ENCODE measurements around the gene CHID1. TPM values are rescaled to one million over a fixed set of nuclear protein-coding genes. Genes with fewer than 3 reads are reported as not detected.

Gene CHID1
- total RNA-seq, 4 donors from 2014 or later: 47.9 to 83.4 (median 65.8) TPM

GRCh38 chr11:856397-856796, 54.2 kb downstream of the CHID1 start:
- WGBS, 2 donors: 66 to 88% methylated on average over 7 to 8 of the region's 8 CpGs

GRCh38 chr11:855796-856195, 54.8 kb downstream of the CHID1 start:
- no peak overlapping the region for H3K4me3 ChIP-seq
- TF ChIP-seq EP300 (IDR thresholded peaks at IDR 0.05) (no peak), POLR2A (IDR thresholded peaks at IDR 0.05) (no peak), CTCF (IDR thresholded peaks at IDR 0.05) (no peak)
- H3K4me1 ChIP-seq: peaks cover 0 to 97% (median 17%) of the 10 kb centered on the region in 4 donors
- H3K36me3 ChIP-seq: peaks cover 0 to 23% (median 0%) of the 10 kb centered on the region in 3 donors
- no peaks in the 10 kb centered on the region for H3K9me3 ChIP-seq
- H3K27ac ChIP-seq: peak overlapping the region in 1 of 4 donors; percentile 51
- no peaks in the 10 kb centered on the region for H3K27me3 ChIP-seq
- DNase-seq (ENCODE audit: low spot score in 2 of 2): no peak
- WGBS, 2 donors: 63 to 86% methylated on average over 2 to 10 of the region's 12 CpGs

More at GRCh38 chr11:856397-856796, 54.2 kb downstream of the CHID1 start:
- H3K4me1 ChIP-seq: peaks cover 0 to 97% (median 17%) of the 10 kb centered on the region in 4 donors
- H3K27ac ChIP-seq: peak overlapping the region in 1 of 4 donors; percentile 51
- no peaks in the 10 kb centered on the region for H3K27me3 ChIP-seq
- H3K9me3 ChIP-seq: no peaks in the 10 kb centered on the region
- no peak overlapping the region for H3K4me3 ChIP-seq
- no peak for DNase-seq (ENCODE audit: low spot score in 2 of 2)
- TF ChIP-seq CTCF (IDR thresholded peaks at IDR 0.05) (no peak), POLR2A (IDR thresholded peaks at IDR 0.05) (no peak), EP300 (IDR thresholded peaks at IDR 0.05) (no peak)
- peaks cover 0 to 23% (median 0%) of the 10 kb centered on the region in 3 donors for H3K36me3 ChIP-seq

DNA sequence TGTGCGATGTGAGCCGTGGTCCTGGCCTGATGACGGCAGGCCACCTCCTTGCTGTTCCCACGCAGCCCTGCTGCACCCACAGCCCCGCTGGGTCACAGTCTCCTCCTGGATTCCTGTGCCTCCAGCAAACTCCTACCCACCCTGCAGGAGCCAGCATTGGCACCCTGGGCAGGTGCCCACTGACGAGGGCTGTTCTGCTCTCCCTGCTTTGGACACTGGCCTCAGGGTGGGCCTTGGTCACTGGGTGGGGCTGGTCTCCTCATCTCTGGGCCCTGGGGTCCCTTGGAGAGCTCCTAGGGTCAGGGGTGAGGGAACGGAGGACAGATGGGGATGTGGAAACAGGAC, 55.3 kb downstream of the CHID1 start:
- no peaks in the 10 kb centered on the region for H3K9me3 ChIP-seq
- no peak overlapping the region for H3K4me3 ChIP-seq
- peaks cover 0 to 23% (median 0%) of the 10 kb centered on the region in 3 donors for H3K36me3 ChIP-seq
- H3K27ac ChIP-seq: peak overlapping the region in 1 of 4 donors; percentile 51
- TF ChIP-seq CTCF (IDR thresholded peaks at IDR 0.05) (no peak), EP300 (IDR thresholded peaks at IDR 0.05) (no peak)
- 45 to 90% methylated on average over 4 to 6 of the region's 7 CpGs for WGBS, 2 donors
- H3K4me1 ChIP-seq: peaks cover 0 to 97% (median 17%) of the 10 kb centered on the region in 4 donors
- no peak for DNase-seq (ENCODE audit: low spot score in 2 of 2)
- H3K27me3 ChIP-seq: no peaks in the 10 kb centered on the region

GRCh38 chr11:854601-855329, 55.8 kb downstream of the CHID1 start:
- H3K27ac ChIP-seq: peak overlapping the region in 2 of 4 donors; percentile 51 to 55
- DNase-seq (ENCODE audit: low spot score in 2 of 2): no peak
- H3K4me1 ChIP-seq: peaks cover 0 to 96% (median 15%) of the 10 kb centered on the region in 4 donors
- 61 to 71% methylated on average over 12 to 20 of the region's 20 CpGs for WGBS, 2 donors
- no peaks in the 10 kb centered on the region for H3K9me3 ChIP-seq
- TF ChIP-seq POLR2A (IDR thresholded peaks at IDR 0.05) (no peak), CTCF (IDR thresholded peaks at IDR 0.05) (no peak), EP300 (IDR thresholded peaks at IDR 0.05) (no peak)
- peaks cover 0 to 23% (median 0%) of the 10 kb centered on the region in 3 donors for H3K36me3 ChIP-seq
- no peak overlapping the region for H3K4me3 ChIP-seq
- no peaks in the 10 kb centered on the region for H3K27me3 ChIP-seq

- peaks cover 0 to 94% (median 17%) of the 10 kb centered on the region in 4 donors for H3K4me1 ChIP-seq
- no peak overlapping the region for H3K4me3 ChIP-seq
- peaks cover 0 to 23% (median 0%) of the 10 kb centered on the region in 3 donors for H3K36me3 ChIP-seq
- TF ChIP-seq EP300 (IDR thresholded peaks at IDR 0.05) (no peak), POLR2A (IDR thresholded peaks at IDR 0.05) (no peak), CTCF (IDR thresholded peaks at IDR 0.05) (no peak)
- no peaks in the 10 kb centered on the region for H3K9me3 ChIP-seq
- peak overlapping the region in 1 of 4 donors; percentile 51 for H3K27ac ChIP-seq
- DNase-seq (ENCODE audit: low spot score in 2 of 2): no peak
- peaks cover 0 to 5% of the 10 kb centered on the region in 2 donors for H3K27me3 ChIP-seq
- WGBS, 2 donors: 91% methylated on average over 7 to 21 of the region's 27 CpGs
These were observed 56.7 kb downstream of the CHID1 start for GRCh38 chr11:853682-854448.

All from tibial nerve (tissue), 4 donors.